Cardiac muscle cell (in vitro differentiated cells and primary cell): ENCODE data around the gene WRAP73. TPM values are rescaled to one million over a fixed set of nuclear protein-coding genes. Genes with fewer than 3 reads are reported as not detected.

Experiments
- DNase-seq, 2 donors: peaks; one replicate each; pipeline versions ENCODE4 v3.0.0 to v3.0.0-alpha.2; 2010 to 2017; ENCODE audit warnings: low read depth in 1 of 2, low spot score in 1 of 2
- H3K27ac ChIP-seq: fragments of 200-600 bp; sonication (generic); 2 replicates; pipeline ENCODE4 v1.5.1; 2016
- H3K27me3 ChIP-seq: fragments of 200-600 bp; sonication (generic); 2 replicates; pipeline ENCODE4 v1.6.0; 2016; ENCODE audit warnings: control low read depth
- H3K36me3 ChIP-seq: fragments of 200-600 bp; sonication (generic); 2 replicates; pipeline ENCODE4 v1.5.1; 2016; ENCODE audit warnings: control low read depth
- H3K4me1 ChIP-seq: fragments of 200-600 bp; sonication (generic); 2 replicates; pipeline ENCODE4 v1.8.1; 2017; ENCODE audit warnings: low read depth, mild to moderate bottlenecking, mixed run types
- H3K4me3 ChIP-seq: fragments of 200-600 bp; sonication (generic); 2 replicates; pipeline ENCODE4 v1.5.1; 2016; ENCODE audit warnings: mild to moderate bottlenecking
- H3K9me3 ChIP-seq: fragments of 200-600 bp; sonication (generic); 2 replicates; pipeline ENCODE4 v1.5.1; 2017; ENCODE audit warnings: low read depth, mild to moderate bottlenecking, control low read depth
- polyA plus RNA-seq: library from polyadenylated mRNA; unstranded; fragments of >200 nt; fragmentation: Nextera tagmentation; extraction: Ambion mirVana; gene quantifications from 2 replicates; pipeline ENCODE4 v1.2.1, GENCODE V29; 2016
- total RNA-seq: library from RNA; depleted of rRNA; stranded (reverse); fragments of >200 nt; gene quantifications from 2 replicates; pipeline ENCODE4 v1.2.3, GENCODE V29; 2016
- TF ChIP-seq, protein P1 (sequence below): IDR thresholded peaks from 2 replicates; pipeline ENCODE4 v1.5.1; 2012; ENCODE audit warnings: low read depth, mild to moderate bottlenecking, low read length

The WRAP73 gene
- total and polyA plus RNA-seq, 2 experiments from 2014 or later: 21.6 to 25.9 TPM

DNA sequence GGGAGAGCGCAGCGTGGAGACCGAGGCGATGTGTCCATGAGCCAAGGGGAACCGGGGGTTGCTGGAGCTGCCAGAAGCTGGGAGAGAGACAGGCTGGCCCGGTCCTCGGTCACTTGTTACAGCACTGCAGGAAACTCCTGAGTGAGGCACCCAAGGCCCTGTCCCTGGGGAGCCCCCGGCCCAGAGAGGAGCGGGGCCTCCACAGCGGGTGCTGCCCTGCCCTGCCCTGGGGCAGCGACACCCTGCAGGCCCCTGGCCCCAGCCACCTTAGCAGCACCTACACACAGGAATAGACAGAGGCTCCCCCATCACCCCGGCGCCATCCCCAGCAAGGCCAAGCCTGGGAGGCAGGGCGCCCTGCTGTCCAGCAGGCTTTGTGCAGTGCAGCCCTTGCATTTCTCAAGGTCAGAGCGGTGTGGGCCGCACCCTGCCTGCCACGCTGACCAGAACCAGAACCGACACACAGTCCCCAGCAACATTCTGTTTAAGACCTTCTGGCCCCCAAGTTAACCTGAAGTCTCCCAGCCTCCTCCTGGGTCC, 32.0 kb downstream of the WRAP73 start:
- Histone ChIP-seq H3K27ac (no peak overlapping the region), H3K4me1 (peaks cover 19% of the 10 kb centered on the region), H3K27me3 (no peaks in the 10 kb centered on the region), H3K9me3 (no peaks in the 10 kb centered on the region), H3K36me3 (no peaks in the 10 kb centered on the region), H3K4me3 (no peak overlapping the region)
- TF ChIP-seq, protein P1, sequence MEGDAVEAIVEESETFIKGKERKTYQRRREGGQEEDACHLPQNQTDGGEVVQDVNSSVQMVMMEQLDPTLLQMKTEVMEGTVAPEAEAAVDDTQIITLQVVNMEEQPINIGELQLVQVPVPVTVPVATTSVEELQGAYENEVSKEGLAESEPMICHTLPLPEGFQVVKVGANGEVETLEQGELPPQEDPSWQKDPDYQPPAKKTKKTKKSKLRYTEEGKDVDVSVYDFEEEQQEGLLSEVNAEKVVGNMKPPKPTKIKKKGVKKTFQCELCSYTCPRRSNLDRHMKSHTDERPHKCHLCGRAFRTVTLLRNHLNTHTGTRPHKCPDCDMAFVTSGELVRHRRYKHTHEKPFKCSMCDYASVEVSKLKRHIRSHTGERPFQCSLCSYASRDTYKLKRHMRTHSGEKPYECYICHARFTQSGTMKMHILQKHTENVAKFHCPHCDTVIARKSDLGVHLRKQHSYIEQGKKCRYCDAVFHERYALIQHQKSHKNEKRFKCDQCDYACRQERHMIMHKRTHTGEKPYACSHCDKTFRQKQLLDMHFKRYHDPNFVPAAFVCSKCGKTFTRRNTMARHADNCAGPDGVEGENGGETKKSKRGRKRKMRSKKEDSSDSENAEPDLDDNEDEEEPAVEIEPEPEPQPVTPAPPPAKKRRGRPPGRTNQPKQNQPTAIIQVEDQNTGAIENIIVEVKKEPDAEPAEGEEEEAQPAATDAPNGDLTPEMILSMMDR: no peak
- no peak for DNase-seq

DNA sequence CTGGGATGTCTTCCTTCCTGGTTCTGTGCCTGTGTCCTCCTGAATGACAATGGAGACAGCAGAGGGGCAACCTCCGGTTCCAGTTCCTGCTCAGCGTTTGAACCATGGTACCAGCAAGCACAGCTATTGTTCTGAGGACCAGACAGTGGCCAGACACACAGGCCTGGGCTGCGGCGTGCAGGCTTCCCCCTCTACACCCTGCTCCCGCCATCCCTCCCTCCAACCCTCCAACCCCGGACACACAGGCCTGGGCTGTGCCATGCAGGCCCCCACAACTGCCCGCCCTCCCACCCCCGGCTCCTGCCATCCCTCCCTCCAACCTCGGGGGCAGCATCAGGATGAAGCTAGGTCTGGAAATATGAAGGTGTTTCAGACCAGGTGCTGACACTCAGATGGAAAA, 33.0 kb downstream of the WRAP73 start:
- DNase-seq: no peak
- TF ChIP-seq, protein P1: no peak
- H3K4me3 ChIP-seq: no peak overlapping the region

DNA sequence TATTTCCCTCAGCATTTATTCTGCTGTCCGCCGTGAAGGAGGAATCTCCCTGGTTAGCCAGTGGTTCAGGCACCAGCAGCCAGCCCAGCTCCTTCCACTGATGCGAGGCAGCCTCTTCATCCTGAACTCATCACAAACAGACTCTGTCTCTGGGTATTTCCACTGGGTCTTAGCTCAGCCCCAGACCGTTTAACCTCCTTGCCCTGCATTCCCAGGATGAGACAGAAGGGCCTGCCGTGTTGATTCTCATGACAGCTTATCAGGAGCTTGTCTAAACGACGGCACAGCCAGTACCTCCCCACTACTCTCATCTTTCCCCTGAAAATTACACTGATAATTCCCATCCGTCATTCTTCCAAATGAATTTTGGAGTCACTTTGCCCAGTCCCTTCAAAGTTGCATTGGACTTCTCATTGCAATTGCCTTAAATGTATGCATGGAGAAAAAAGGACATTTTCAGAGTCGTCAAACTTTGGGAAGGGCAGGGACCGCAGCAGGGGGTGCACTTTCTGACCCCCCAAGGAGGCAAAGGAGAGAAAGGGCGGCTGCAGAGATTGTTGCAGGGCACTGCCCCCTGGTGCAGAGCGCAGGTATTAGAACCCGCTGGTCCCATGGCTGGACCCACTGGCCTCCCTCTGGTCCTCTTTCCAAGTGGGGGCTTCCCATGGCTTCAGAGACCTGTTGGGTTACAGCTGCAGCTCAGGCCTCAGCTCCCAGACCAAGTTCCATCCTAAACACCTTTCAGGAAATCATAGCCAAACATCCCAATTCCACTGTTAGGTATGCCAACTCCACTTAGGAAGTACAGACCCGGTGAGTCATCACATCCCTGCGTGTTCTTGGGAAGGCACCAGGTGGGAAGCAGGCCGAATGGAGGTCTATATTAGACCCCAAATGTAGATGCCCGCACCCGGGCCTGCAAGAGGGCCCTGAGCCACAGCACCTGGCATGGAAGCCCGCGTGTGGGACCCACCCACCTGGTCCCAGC, 34.9 kb downstream of the WRAP73 start:
- Histone ChIP-seq H3K27me3 (no peaks in the 10 kb centered on the region), H3K9me3 (no peaks in the 10 kb centered on the region), H3K36me3 (no peaks in the 10 kb centered on the region), H3K4me3 (no peak overlapping the region), H3K4me1 (peaks cover 20% of the 10 kb centered on the region), H3K27ac (no peak overlapping the region)
- TF ChIP-seq, protein P1: peak; percentile 81
- peak in 1 of 2 donors; percentile 56 for DNase-seq

More for the DNA sequence above, 33.0 kb downstream of the WRAP73 start:
- H3K9me3 ChIP-seq: no peaks in the 10 kb centered on the region
- no peaks in the 10 kb centered on the region for H3K36me3 ChIP-seq
- no peak overlapping the region for H3K27ac ChIP-seq
- peaks cover 20% of the 10 kb centered on the region for H3K4me1 ChIP-seq
- H3K27me3 ChIP-seq: no peaks in the 10 kb centered on the region

DNA sequence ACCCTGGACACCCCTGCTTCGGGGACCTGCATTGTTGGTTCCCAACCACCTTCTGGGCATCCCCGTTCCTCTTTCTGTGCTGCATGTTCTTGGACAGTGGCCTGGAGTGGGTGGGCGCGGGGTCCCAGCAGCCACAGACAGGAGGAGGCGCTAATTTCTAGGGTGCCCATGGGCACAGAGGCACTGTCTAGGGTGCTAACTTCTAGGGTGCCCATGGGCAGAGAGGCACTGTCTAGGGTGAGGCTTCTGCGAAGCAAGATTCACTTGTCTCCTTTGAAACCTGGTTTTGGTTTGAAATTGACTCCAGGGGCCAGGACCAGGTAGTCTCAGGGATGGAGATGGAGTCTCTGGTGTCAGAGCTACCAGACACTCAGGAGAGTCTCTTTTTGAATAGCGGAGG, 37.8 kb downstream of the WRAP73 start:
- Histone ChIP-seq H3K4me1 (peaks cover 20% of the 10 kb centered on the region), H3K36me3 (no peaks in the 10 kb centered on the region), H3K27ac (no peak overlapping the region), H3K4me3 (no peak overlapping the region), H3K27me3 (no peaks in the 10 kb centered on the region), H3K9me3 (no peaks in the 10 kb centered on the region)
- TF ChIP-seq, protein P1: no peak
- DNase-seq: no peak

DNA sequence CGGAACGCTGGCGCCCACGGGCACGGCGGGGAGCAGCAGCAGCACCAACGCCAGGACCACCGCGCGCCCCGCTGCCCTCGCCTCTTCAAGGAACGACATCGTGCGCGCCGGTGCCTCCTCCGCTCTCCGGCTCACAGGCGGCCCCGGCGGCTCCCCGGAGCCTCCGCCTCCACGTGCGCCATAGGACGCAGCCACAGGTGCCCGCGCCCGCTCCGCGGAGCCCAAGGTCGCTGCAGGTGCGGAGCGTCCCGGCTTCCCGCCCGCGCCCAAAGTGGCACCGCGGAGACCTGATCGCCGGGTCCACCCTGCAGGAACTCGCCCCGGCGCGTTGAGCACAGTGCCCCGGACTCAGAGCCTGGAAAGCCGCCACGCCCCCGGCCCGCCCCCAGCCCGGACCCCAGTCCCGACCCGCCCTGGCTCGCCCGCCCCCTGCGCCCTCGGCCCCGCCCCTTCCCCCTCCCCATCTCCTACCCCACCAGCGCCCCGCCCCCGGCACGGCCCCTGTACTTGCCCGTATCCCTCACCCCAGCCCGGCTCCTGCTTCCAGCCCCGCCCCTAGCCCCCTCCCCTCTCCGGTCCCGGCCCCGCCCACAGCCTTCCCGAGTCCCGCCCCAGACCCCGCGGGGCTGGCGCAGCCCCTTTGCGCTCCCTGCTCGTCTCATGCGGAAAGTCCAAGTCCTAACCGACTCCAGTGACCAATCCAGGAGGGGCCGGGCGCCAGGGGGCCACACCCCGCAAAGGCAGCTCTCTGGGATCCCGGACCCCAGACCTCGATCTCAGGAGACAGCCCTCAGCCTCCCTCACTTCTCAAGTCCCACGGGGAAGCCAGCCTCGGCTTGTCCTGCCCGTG, 38.5 kb downstream of the WRAP73 start, which contains the start of gene MEGF6:
TSS of gene MEGF6 (minus strand) at position 339 of the 850 bp plus-strand sequence. CDS start at position 99, 240 bp downstream.
- no peak within 1 kb of the TSS for H3K27ac ChIP-seq
- peak; percentile 57 to 96 for DNase-seq
- H3K4me3 ChIP-seq: peak within 1 kb of the TSS; percentile 50
- H3K36me3 ChIP-seq: no peaks in the 10 kb centered on the region
- no peaks in the 10 kb centered on the region for H3K9me3 ChIP-seq
- peaks cover 20% of the 10 kb centered on the region for H3K4me1 ChIP-seq
- TF ChIP-seq, protein P1: no peak
- H3K27me3 ChIP-seq: no peaks in the 10 kb centered on the region
